ENCODE measurements around the gene VAPB.

The VAPB gene

DNA sequence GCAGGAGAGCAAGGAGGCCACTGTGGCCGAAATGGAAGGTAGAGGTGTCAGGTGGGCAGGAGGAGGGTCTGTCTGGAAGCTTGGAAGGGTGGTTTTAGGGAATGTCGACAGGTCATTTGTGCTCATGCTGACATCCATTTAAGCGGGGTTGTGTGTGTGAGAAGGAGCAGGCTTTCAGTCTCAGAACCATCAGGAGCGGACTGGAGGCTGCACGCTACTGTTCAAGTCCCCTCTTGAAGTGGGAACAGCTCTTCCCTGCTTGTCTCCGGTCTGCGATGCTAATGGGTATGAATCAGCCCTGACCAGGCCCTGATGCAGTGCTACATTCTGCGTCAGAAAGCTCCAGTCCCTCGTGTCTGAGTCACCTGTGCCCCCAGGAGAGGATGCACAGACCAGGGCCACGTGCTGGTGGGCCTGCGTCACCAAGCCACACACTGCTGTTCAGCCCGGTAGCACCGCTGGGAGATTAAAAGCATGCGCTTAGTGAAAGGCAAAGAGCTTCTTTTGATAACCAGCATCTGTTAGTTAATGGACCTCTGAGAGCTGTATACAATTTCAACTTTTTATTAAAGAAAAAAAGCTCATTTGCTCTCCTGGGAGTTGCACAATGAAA is 68.2 kb downstream of the VAPB start:
- no peak overlapping the region for H3K27ac ChIP-seq
- TF ChIP-seq ZFX (IDR thresholded peaks at IDR 0.05): no peak
- no peak for TF ChIP-seq CTCF (conservative IDR thresholded peaks at IDR 0.05)

GRCh38 chr20:58458342-58459057 is 69.5 kb downstream of the VAPB start:
- TF ChIP-seq ZFX (IDR thresholded peaks at IDR 0.05) (no peak), CTCF (conservative IDR thresholded peaks at IDR 0.05) (no peak)
- H3K27ac ChIP-seq: no peak overlapping the region

- TF ChIP-seq ZFX (IDR thresholded peaks at IDR 0.05): no peak
- no peak for TF ChIP-seq CTCF (conservative IDR thresholded peaks at IDR 0.05)
- H3K27ac ChIP-seq: no peak overlapping the region
Measured at GRCh38 chr20:58459058-58459750, 70.2 kb downstream of the VAPB start.

DNA sequence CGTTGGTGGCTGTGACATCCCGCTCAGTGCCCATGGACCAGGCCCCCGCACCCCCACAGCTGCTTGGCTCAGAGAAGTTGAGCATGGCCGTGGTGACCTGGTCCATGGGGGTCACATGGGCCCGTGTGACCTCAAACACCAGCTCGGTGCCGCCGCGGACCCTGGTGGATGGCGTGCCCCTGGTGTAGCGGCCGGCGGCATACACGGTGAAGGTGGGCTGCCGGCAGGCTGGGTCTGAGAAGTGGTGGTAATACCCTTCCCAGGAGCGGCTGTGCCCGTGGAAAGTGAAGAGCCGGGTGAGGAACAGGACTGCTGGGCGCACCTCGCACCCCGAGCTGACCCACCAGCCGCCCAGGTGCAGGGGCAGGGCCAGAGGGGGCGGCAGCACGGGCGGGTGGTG is 72.1 kb downstream of the VAPB start:
- no peak for TF ChIP-seq CTCF (conservative IDR thresholded peaks at IDR 0.05)
- no peak for TF ChIP-seq ZFX (IDR thresholded peaks at IDR 0.05)
- H3K27ac ChIP-seq: no peak overlapping the region

DNA sequence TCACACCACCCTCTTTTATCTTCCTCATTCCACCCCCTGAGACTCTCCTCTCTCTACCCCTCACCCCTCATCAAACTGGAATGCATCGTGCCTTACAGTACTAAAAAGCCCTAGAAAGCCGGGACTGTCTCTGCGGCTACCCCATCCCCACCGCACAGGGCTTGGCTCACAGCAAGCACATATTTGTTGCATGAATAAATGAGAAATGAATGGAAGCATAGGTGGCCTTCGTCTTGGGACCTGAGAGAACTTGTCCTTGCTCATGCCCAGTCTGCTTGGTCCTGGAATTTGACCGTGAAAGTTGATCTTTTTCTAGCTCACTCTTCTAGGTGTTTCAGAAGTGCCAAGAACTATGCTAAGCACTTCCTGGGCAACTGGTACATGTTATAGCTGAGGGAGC is 72.9 kb downstream of the VAPB start:
- H3K27ac ChIP-seq: no peak overlapping the region
- no peak for TF ChIP-seq ZFX (IDR thresholded peaks at IDR 0.05)
- no peak for TF ChIP-seq CTCF (conservative IDR thresholded peaks at IDR 0.05)

DNA sequence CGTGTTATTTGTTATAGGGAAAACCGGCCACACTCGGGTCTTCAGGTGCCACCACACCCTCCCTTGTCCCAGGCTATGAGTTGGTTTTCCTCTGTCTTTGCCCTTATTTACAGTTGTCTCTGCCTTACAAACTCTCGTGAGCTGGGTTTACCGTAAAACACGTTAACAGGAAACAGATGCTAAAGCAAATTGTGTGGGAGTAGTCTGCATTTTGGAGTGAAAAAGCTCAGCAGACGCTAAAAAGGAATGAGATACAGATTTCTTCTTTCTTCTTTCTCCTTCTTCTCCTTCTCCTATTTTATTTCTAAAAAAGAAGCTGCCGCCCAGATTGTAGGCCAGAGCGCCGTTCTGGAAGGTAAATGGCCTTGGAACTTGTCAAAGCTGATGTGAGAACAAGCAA is 74.2 kb downstream of the VAPB start:
- H3K27ac ChIP-seq: no peak overlapping the region
- TF ChIP-seq CTCF (conservative IDR thresholded peaks at IDR 0.05): no peak

DNA sequence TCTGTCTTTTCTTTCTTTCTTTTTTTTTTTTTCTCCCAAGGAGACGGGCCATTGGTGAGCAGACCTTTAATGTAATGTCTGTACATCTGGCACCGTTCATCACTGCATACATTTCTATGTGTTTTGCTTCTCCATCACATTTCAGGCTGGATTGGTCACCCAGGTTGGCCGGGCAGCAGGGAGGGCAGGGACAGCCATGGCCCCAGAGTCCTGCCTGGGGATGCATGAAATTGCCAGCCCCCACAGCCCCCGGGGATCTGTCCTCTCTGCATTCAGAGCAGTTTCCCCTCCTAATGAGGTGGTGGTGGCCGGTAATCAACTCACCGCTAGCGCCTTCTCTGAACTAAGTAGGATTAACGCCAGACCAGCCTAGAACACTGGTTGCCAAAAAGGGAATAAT is 75.8 kb downstream of the VAPB start:
- no peak overlapping the region for H3K27ac ChIP-seq
- TF ChIP-seq CTCF (conservative IDR thresholded peaks at IDR 0.05): no peak
- no peak for TF ChIP-seq ZFX (IDR thresholded peaks at IDR 0.05)

Data from C4-2B (cell line).